Activated T-cell treated with anti-CD3 and anti-CD28 coated beads, Interleukin-2, amount 50 U/mL, for 72 hours (primary cell): Measurements from ENCODE around the gene JAKMIP1. TPM values are rescaled to one million over a fixed set of nuclear protein-coding genes. Genes with fewer than 3 reads are reported as not detected.
A peak's percentile ranks its signal among the peaks of the same experiment; 100 is the strongest.

Source experiments
- ATAC-seq, 2 donors: fragments of 150-1000 bp; cut with Tn5 transposase; replicated peaks in 1 of 2; 2 replicates each; pipeline ENCODE4 v1.10.0; 2021; ENCODE audit warnings: moderate library complexity in 2 of 2, mild to moderate bottlenecking in 1 of 2
- DNase-seq, 2 donors: peaks; one replicate each; pipeline ENCODE4 v3.0.0; 2021 to 2022; ENCODE audit warnings: mixed read lengths in 1 of 2
- H3K27ac Mint-ChIP-seq: one replicate; pipeline ENCODE4 v1.8.0; 2022; ENCODE audit warnings: mild to moderate bottlenecking, moderate library complexity, mixed read lengths
- H3K27me3 Mint-ChIP-seq: one replicate; pipeline ENCODE4 v1.8.0; 2022; ENCODE audit warnings: low read depth, mixed read lengths
- H3K36me3 Mint-ChIP-seq, 2 donors: one replicate each; pipeline ENCODE4 v1.8.0; 2022; ENCODE audit warnings: mixed read lengths in 2 of 2, mild to moderate bottlenecking in 1 of 2; ENCODE audit not compliant: insufficient read depth in 2 of 2
- H3K4me1 Mint-ChIP-seq: one replicate; pipeline ENCODE4 v1.8.0; 2022; ENCODE audit warnings: low read depth, mixed read lengths
- H3K4me3 Mint-ChIP-seq, 2 donors: one replicate each; pipeline ENCODE4 v1.8.0; 2022; ENCODE audit warnings: mild to moderate bottlenecking in 2 of 2, mixed read lengths in 2 of 2, moderate library complexity in 2 of 2
- H3K9me3 Mint-ChIP-seq, 2 donors: one replicate each; pipeline ENCODE4 v1.8.0; 2022; ENCODE audit warnings: mixed read lengths in 2 of 2
- total RNA-seq, 2 donors: library from RNA; stranded (reverse); gene quantifications; one replicate each; pipeline ENCODE4 v1.2.3, GENCODE V29; 2022

JAKMIP1 gene
- total RNA-seq, 2 donors from 2014 or later: 9.0 to 33.7 TPM

- H3K27me3 Mint-ChIP-seq: peaks cover 4% of the 10 kb centered on the region
- no peaks in the 10 kb centered on the region for H3K9me3 Mint-ChIP-seq
- peaks cover 12% of the 10 kb centered on the region for H3K4me1 Mint-ChIP-seq
- DNase-seq: no peak
- no peak overlapping the region for H3K27ac Mint-ChIP-seq
- peak; percentile 54 to 56 for ATAC-seq
- peak overlapping the region in 1 of 2 donors; percentile 30 for H3K4me3 Mint-ChIP-seq
- H3K36me3 Mint-ChIP-seq: no peaks in the 10 kb centered on the region
Measured at GRCh38 chr4:6042293-6043063, 157.9 kb downstream of the JAKMIP1 start.

- DNase-seq (no peak), ATAC-seq (peak; percentile 25 to 50)
- H3K36me3 Mint-ChIP-seq: no peaks in the 10 kb centered on the region
- H3K4me1 Mint-ChIP-seq: peaks cover 12% of the 10 kb centered on the region
- H3K27ac Mint-ChIP-seq: peak overlapping the region; percentile 29
- peak overlapping the region in 1 of 2 donors; percentile 51 for H3K4me3 Mint-ChIP-seq
- peaks cover 4% of the 10 kb centered on the region for H3K27me3 Mint-ChIP-seq
- H3K9me3 Mint-ChIP-seq: no peaks in the 10 kb centered on the region
Measured at GRCh38 chr4:6041800-6042199, 158.5 kb downstream of the JAKMIP1 start.

- Mint-ChIP-seq H3K27ac (no peak overlapping the region), H3K36me3 (no peaks in the 10 kb centered on the region), H3K27me3 (no peaks in the 10 kb centered on the region), H3K4me1 (peaks cover 12% of the 10 kb centered on the region), H3K9me3 (no peaks in the 10 kb centered on the region), H3K4me3 (no peak overlapping the region)
- ATAC-seq: no peak
- DNase-seq: no peak
Measured at GRCh38 chr4:6038711-6039110, 161.6 kb downstream of the JAKMIP1 start.

DNA sequence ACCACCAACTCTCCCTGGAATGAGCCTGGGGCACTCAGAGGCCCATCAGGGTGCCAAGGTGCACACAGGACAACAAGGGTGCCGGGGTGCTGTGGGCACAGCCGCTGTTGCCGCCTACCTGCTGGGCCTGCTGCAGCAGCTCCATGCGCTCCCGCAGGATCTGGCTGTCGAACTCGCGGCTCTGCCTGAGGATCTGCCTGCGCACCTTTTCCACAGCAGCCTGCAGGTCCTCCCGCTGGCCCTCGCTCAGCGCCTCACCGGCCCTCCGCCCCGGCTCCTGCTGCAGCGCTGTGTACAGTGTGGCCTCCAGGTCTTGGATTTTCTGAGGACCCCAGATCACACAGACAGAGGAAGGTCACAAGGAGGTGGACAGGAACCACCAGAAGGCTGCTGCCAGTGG, 164.6 kb downstream of the JAKMIP1 start:
- no peak for ATAC-seq
- no peaks in the 10 kb centered on the region for H3K4me1 Mint-ChIP-seq
- H3K27ac Mint-ChIP-seq: no peak overlapping the region
- DNase-seq: no peak
- H3K4me3 Mint-ChIP-seq: no peak overlapping the region
- no peaks in the 10 kb centered on the region for H3K36me3 Mint-ChIP-seq
- H3K9me3 Mint-ChIP-seq: no peaks in the 10 kb centered on the region
- H3K27me3 Mint-ChIP-seq: no peaks in the 10 kb centered on the region

- DNase-seq: no peak
- ATAC-seq: no peak
- no peaks in the 10 kb centered on the region for H3K9me3 Mint-ChIP-seq
- H3K36me3 Mint-ChIP-seq: no peaks in the 10 kb centered on the region
- H3K4me3 Mint-ChIP-seq: no peak overlapping the region
- H3K4me1 Mint-ChIP-seq: no peaks in the 10 kb centered on the region
- no peak overlapping the region for H3K27ac Mint-ChIP-seq
- no peaks in the 10 kb centered on the region for H3K27me3 Mint-ChIP-seq
Measured at GRCh38 chr4:6033381-6033780, 167.0 kb downstream of the JAKMIP1 start.

GRCh38 chr4:6032249-6033244, 167.8 kb downstream of the JAKMIP1 start:
- DNase-seq (no peak), ATAC-seq (no peak)
- Mint-ChIP-seq H3K4me1 (no peaks in the 10 kb centered on the region), H3K9me3 (no peaks in the 10 kb centered on the region), H3K4me3 (no peak overlapping the region), H3K27me3 (no peaks in the 10 kb centered on the region), H3K27ac (no peak overlapping the region), H3K36me3 (no peaks in the 10 kb centered on the region)

- Mint-ChIP-seq H3K27me3 (no peaks in the 10 kb centered on the region), H3K4me1 (no peaks in the 10 kb centered on the region), H3K36me3 (no peaks in the 10 kb centered on the region), H3K9me3 (no peaks in the 10 kb centered on the region), H3K27ac (no peak overlapping the region), H3K4me3 (no peak overlapping the region)
- no peak for DNase-seq
- no peak for ATAC-seq
Measured at GRCh38 chr4:6031846-6032245, 168.5 kb downstream of the JAKMIP1 start.

GRCh38 chr4:6030679-6031078, 169.7 kb downstream of the JAKMIP1 start:
- Mint-ChIP-seq H3K27me3 (no peaks in the 10 kb centered on the region), H3K36me3 (no peaks in the 10 kb centered on the region), H3K4me3 (no peak overlapping the region), H3K27ac (no peak overlapping the region), H3K4me1 (no peaks in the 10 kb centered on the region), H3K9me3 (no peaks in the 10 kb centered on the region)
- DNase-seq (no peak), ATAC-seq (no peak)

DNA sequence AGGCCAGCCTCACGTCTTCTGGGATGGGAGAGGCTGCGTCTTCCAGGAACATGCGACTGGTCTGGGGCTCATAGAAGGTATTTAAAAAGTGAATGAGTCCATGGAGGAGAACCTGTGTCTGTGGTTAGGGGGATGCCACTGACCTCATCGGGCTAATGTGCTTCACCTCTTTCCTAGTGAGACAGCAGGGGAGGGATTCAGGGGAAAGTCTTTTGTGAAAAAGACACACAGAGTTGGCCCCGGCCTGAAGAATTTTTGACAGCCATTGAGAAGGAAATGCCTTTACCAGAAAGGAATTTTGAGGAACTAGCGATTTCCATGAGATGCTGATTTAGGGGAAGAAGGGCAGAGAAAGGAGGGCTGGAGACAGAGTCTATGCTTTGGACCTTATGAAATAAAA, 171.1 kb downstream of the JAKMIP1 start:
- Mint-ChIP-seq H3K9me3 (no peaks in the 10 kb centered on the region), H3K4me3 (no peak overlapping the region), H3K36me3 (no peaks in the 10 kb centered on the region), H3K27me3 (no peaks in the 10 kb centered on the region), H3K27ac (no peak overlapping the region), H3K4me1 (no peaks in the 10 kb centered on the region)
- DNase-seq (no peak), ATAC-seq (no peak)

DNA sequence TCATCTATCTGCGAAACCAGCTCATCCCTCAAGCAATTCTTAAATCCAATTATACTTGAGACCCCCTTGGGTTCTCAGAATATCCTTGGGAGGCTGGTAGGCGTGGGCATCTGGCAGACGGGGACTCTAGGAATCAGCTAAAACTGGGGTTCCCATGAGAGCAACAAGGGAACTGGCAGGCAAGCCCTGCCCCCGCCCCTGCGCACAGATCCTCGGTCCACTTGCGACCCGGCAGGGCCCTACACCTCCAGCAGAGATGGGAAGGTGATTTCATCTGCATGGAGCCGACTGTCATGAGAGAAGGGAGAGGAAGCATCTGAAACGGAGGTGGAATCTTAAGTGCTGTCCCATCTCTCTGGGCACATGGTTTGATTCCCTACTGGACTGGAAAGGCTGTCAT, 172.2 kb downstream of the JAKMIP1 start:
- Mint-ChIP-seq H3K4me1 (no peaks in the 10 kb centered on the region), H3K27me3 (no peaks in the 10 kb centered on the region), H3K9me3 (no peaks in the 10 kb centered on the region), H3K27ac (no peak overlapping the region), H3K36me3 (no peaks in the 10 kb centered on the region), H3K4me3 (no peak overlapping the region)
- ATAC-seq (no peak), DNase-seq (no peak)

GRCh38 chr4:6027392-6027791, 173.0 kb downstream of the JAKMIP1 start:
- ATAC-seq (no peak), DNase-seq (no peak)
- no peaks in the 10 kb centered on the region for H3K9me3 Mint-ChIP-seq
- no peaks in the 10 kb centered on the region for H3K4me1 Mint-ChIP-seq
- no peak overlapping the region for H3K27ac Mint-ChIP-seq
- H3K36me3 Mint-ChIP-seq: no peaks in the 10 kb centered on the region
- H3K27me3 Mint-ChIP-seq: no peaks in the 10 kb centered on the region
- H3K4me3 Mint-ChIP-seq: no peak overlapping the region

DNA sequence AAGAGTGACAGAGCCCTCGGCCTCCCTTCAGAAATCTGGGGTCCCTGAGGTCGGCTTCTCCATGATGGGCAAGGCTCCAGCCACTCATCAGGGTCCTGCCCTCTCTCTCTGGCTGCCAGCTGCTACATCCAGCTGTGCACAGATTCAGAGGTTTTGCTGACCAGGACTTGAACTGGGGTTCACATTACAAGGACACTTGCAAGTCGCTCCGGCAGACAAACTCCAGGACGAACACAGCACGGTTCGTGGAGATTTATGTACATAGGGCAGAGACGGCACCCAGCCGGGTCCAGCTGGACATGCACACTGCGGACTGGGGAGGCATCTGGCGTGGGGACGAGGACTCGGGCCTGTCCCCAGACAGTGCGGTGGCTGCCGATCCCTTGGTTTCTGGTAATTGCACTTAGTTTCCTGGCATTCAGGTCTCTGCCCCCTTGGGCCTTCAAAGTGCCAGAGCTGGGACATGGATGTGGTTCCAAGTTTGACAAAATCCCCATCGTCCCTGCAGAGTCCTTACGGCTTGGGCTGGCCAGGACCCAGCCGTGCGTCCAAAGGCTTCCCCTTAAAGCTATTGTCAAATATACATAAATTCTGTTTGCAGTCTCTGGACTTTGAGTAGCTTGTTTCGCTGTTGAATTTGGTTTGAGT, 175.9 kb downstream of the JAKMIP1 start:
- ATAC-seq: no peak
- Mint-ChIP-seq H3K9me3 (no peaks in the 10 kb centered on the region), H3K36me3 (no peaks in the 10 kb centered on the region), H3K27ac (no peak overlapping the region), H3K4me1 (no peaks in the 10 kb centered on the region), H3K27me3 (no peaks in the 10 kb centered on the region), H3K4me3 (no peak overlapping the region)
- no peak for DNase-seq

GRCh38 chr4:6023731-6024130, 176.6 kb downstream of the JAKMIP1 start:
- Mint-ChIP-seq H3K4me1 (no peaks in the 10 kb centered on the region), H3K9me3 (no peaks in the 10 kb centered on the region), H3K27ac (no peak overlapping the region), H3K4me3 (no peak overlapping the region), H3K36me3 (no peaks in the 10 kb centered on the region), H3K27me3 (peaks cover 4% of the 10 kb centered on the region)
- DNase-seq (no peak), ATAC-seq (no peak)
